HepG2 (cell line): ENCODE results near the gene ARL15. TPM values are rescaled to one million over a fixed set of nuclear protein-coding genes. Genes with fewer than 3 reads are reported as not detected.

Source experiments
- ATAC-seq: fragments of 200-7000 bp; cut with Tn5 transposase; 3 replicates; pipeline ENCODE4 v1.9.1; 2020; ENCODE audit warnings: mild to moderate bottlenecking, moderate library complexity
- BruUV-seq: library from RNA; stranded (reverse); fragments of 400-500 nt; replicated peaks from 2 replicates; lab custom pipeline; 2021; lab: Mats Ljungman, UMichigan
- CTCF ChIA-PET: fragments of 300-600 bp; formaldehyde crosslinking; extraction: SDS; loops from one replicate; lab custom pipeline; 2021; ENCODE audit warnings: low total read pairs, inconsistent platforms, low intra/inter-chr PET ratio; lab: Yijun Ruan, JAX
- POLR2A ChIA-PET: fragments of 350-600 bp; sonication (Branson Sonifier 250); formaldehyde crosslinking; loops from one replicate; lab custom pipeline; 2020; ENCODE audit warnings: antibody characterized with exemption, inconsistent platforms; lab: Yijun Ruan, JAX
- DNase-seq: peaks from one replicate; pipeline ENCODE4 v3.0.0-alpha.2; 2015; ENCODE audit warnings: low spot score
- FAIRE-seq: peaks from 3 replicates; lab custom pipeline; 2011; peaks lifted over from hg19 to GRCh38; lab: Jason Lieb, UNC
- H2AFZ ChIP-seq: one replicate; pipeline ENCODE4 v1.6.1; 2011; ENCODE audit warnings: low read length, inconsistent platforms
- H3K27ac ChIP-seq: fragments of 300-600 bp; 3 replicates; pipeline ENCODE4 v1.8.0; 2011; ENCODE audit warnings: mixed run types, mild to moderate bottlenecking, mixed read lengths, low read length, inconsistent platforms; ENCODE audit not compliant: insufficient read depth; ENCODE audit errors: extremely low read length
- H3K27me3 ChIP-seq, 2 experiments: fragments of 200-600 bp in 1 of 2; 2 replicates in 1 of 2; 3 replicates in 1 of 2; pipeline versions ENCODE4 v1.6.0 to v1.8.0; 2011; ENCODE audit warnings: low read length in 2 of 2, mild to moderate bottlenecking in 2 of 2, moderate library complexity in 2 of 2, inconsistent platforms in 1 of 2; ENCODE audit not compliant: insufficient read depth in 2 of 2, control insufficient read depth in 1 of 2
- H3K36me3 ChIP-seq, 2 experiments: fragments of 200-600 bp in 1 of 2; replicated peaks in 1 of 2; 2 replicates in 1 of 2; 3 replicates in 1 of 2; pipeline versions ENCODE4 v1.5.1 to v1.8.0; 2011; ENCODE audit warnings: low read length in 2 of 2, inconsistent platforms in 1 of 2; ENCODE audit not compliant: insufficient read depth in 2 of 2, control insufficient read depth in 1 of 2
- H3K4me1 ChIP-seq: 2 replicates; pipeline ENCODE4 v1.5.1; 2012; ENCODE audit warnings: low read length, inconsistent platforms; ENCODE audit not compliant: insufficient read depth
- H3K4me2 ChIP-seq: 2 replicates; pipeline ENCODE4 v1.6.0; 2011; ENCODE audit warnings: low read depth, low read length, inconsistent platforms
- H3K4me3 ChIP-seq, 3 experiments: fragments of 200-600 bp in 1 of 3; sonication (generic), shearing (Covaris generic) in 1 of 3; replicated peaks in 1 of 3; 2 replicates each; pipeline ENCODE4 v1.5.1; 2011 to 2016; ENCODE audit warnings: low read length in 3 of 3, inconsistent platforms in 2 of 3, low read depth in 2 of 3, mild to moderate bottlenecking in 2 of 3, control low read depth in 1 of 3, mixed read lengths in 1 of 3; ENCODE audit not compliant: insufficient read depth in 1 of 3
- H3K79me2 ChIP-seq: one replicate; pipeline ENCODE4 v1.6.1; 2011; ENCODE audit warnings: low read length, inconsistent platforms; ENCODE audit not compliant: insufficient read depth
- H3K9ac ChIP-seq: 2 replicates; pipeline ENCODE4 v1.6.0; 2011; ENCODE audit warnings: mild to moderate bottlenecking, low read depth, low read length, inconsistent platforms; ENCODE audit not compliant: insufficient read depth
- H3K9me3 ChIP-seq: 2 replicates; pipeline ENCODE4 v1.5.1; 2012; ENCODE audit warnings: mild to moderate bottlenecking, low read length
- H4K20me1 ChIP-seq: 2 replicates; pipeline ENCODE4 v1.6.0; 2011; ENCODE audit warnings: inconsistent platforms, mild to moderate bottlenecking, low read length, moderate library complexity; ENCODE audit not compliant: insufficient read depth
- FOXO4 ChIP-seq: sonication (generic); formaldehyde crosslinking; conservative IDR thresholded peaks from 2 replicates; pipeline ENCODE4 v1.8.1; 2023; ENCODE audit warnings: missing genetic modification reagents
- NFATC3 ChIP-seq: sonication (generic); formaldehyde crosslinking; IDR thresholded peaks from 2 replicates; pipeline ENCODE4 v1.5.1; 2020; ENCODE audit warnings: mild to moderate bottlenecking, missing genetic modification reagents
- THAP9 ChIP-seq: sonication (generic); formaldehyde crosslinking; IDR thresholded peaks from 2 replicates; pipeline ENCODE4; 2020; ENCODE audit warnings: missing genetic modification reagents, mild to moderate bottlenecking, borderline replicate concordance
- ZBTB10 ChIP-seq: sonication (generic); formaldehyde crosslinking; IDR thresholded peaks from 2 replicates; pipeline ENCODE4 v1.4.0; 2020; ENCODE audit warnings: missing genetic modification reagents, borderline replicate concordance
- ZBTB26 ChIP-seq: IDR thresholded peaks from 2 replicates; pipeline ENCODE4 v1.6.1; 2016; ENCODE audit warnings: missing compliant biosample characterization, missing genetic modification reagents, borderline replicate concordance
- ZNF362 ChIP-seq: sonication (generic); formaldehyde crosslinking; IDR thresholded peaks from 2 replicates; pipeline ENCODE4 v1.4.0; 2020; ENCODE audit warnings: missing genetic modification reagents, mild to moderate bottlenecking, borderline replicate concordance
- in situ Hi-C: cut with HindIII; loops from 2 replicates; pipeline ENCODE4 v1.10.0; 2017; ENCODE audit warnings: low pct_unique_long_range_greater_than_20kb; ENCODE audit not compliant: extremely low pct_ligation_motif_present
- intact Hi-C: fragments of 100-400 bp; cut with micrococcal nuclease; formaldehyde crosslinking; loops from one replicate; pipeline ENCODE4 v1.10.0; 2022; ENCODE audit not compliant: unreplicated experiment
- polyA plus RNA-seq, 8 experiments: library from polyadenylated mRNA; depleted of rRNA in 3 of 8; stranded (reverse) in 7 of 8; unstranded in 1 of 8; fragments of >200 nt; fragmentation: Illumina TruSeq in 4 of 8; extraction: Trizol in 4 of 8; gene quantifications; 2 replicates each; pipeline versions ENCODE4 v1.2.1 to v1.2.3, GENCODE V29; 2011 to 2016; ENCODE audit warnings: low read depth in 4 of 8, missing spikeins in 1 of 8, mixed read lengths in 1 of 8; ENCODE audit not compliant: insufficient read depth in 1 of 8
- total RNA-seq, 5 experiments: library from RNA; depleted of rRNA; stranded (reverse); fragments of >200 nt; fragmentation: Illumina TruSeq; extraction: Trizol; gene quantifications; 2 replicates each; pipeline ENCODE4 v1.2.3, GENCODE V29; 2016; ENCODE audit warnings: low read depth in 1 of 5

The ARL15 gene
- total and polyA plus RNA-seq, 2 of the 13 experiments (the other 11 are each of a cell fraction or from before 2014, with no cell fraction given): 2.5 to 7.7 TPM

- Histone ChIP-seq H3K4me3 (no peak overlapping the region), H3K36me3 (no peaks in the 10 kb centered on the region), H3K4me2 (no peak overlapping the region), H4K20me1 (no peaks in the 10 kb centered on the region), H3K9me3 (no peaks in the 10 kb centered on the region), H3K27ac (no peak overlapping the region), H2AFZ (no peak overlapping the region), H3K4me1 (no peaks in the 10 kb centered on the region), H3K79me2 (no peaks in the 10 kb centered on the region), H3K9ac (no peak overlapping the region), H3K27me3 (no peaks in the 10 kb centered on the region)
- in situ Hi-C loops (no loop called here), intact Hi-C loops (no loop called here)
- ATAC-seq: no peak
- no peak for DNase-seq
- BruUV-seq: no TSS peak
- no peak for FAIRE-seq
- ChIA-PET POLR2A (no interaction called here), CTCF (no interaction called here)
- TF ChIP-seq NFATC3 (CRISPR knock-in tag) (no peak), FOXO4 (CRISPR knock-in tag) (no peak), ZNF362 (CRISPR knock-in tag) (no peak), ZBTB26 (CRISPR knock-in tag) (no peak), THAP9 (CRISPR knock-in tag) (no peak), ZBTB10 (CRISPR knock-in tag) (no peak)
Measured at GRCh38 chr5:54095969-54096368, 214.4 kb downstream of the ARL15 start.
